Skeletal muscle cell (primary cell): Measurements from ENCODE around the gene STK39.

Experiments used
- DNase-seq: peaks from one replicate; pipeline ENCODE4 v3.0.0-alpha.2; 2010; ENCODE audit warnings: low read depth
- H3K4me3 ChIP-seq: 2 replicates; pipeline ENCODE4 v1.5.1; 2011; ENCODE audit warnings: low read depth, mild to moderate bottlenecking, control low read depth, low read length, moderate library complexity

STK39 gene

DNA sequence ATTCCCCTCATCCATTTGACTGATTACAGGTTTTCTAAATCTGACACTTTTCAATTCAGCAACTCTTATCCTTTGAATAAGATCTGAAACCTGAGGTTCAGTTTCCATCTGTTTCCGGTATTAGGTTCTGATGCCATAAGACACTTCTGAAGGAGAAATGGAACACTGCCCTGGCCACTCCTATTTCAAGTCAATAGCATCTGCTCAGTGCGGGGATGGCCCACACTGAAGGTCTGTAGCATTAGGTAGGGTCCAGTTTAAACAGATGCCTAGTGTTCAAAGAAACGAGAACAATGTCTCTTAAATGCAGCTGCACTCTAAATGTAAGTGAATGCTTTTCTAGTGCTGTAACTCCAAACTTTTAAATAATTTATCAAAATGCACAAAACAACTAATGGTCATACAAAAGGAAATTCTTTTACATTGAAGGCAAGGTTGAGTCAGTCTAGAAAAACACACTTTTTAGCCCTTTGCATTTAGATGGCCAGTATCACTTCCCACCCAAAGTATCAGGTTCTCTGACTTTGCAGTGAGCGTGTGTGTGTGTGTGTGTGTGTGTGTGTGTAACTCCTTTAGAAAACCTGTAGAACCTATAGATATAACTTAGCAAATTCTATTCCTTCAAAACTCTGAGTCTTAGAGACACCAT, 78.2 kb downstream of the STK39 start:
- no peak for DNase-seq
- H3K4me3 ChIP-seq = no peak overlapping the region

DNA sequence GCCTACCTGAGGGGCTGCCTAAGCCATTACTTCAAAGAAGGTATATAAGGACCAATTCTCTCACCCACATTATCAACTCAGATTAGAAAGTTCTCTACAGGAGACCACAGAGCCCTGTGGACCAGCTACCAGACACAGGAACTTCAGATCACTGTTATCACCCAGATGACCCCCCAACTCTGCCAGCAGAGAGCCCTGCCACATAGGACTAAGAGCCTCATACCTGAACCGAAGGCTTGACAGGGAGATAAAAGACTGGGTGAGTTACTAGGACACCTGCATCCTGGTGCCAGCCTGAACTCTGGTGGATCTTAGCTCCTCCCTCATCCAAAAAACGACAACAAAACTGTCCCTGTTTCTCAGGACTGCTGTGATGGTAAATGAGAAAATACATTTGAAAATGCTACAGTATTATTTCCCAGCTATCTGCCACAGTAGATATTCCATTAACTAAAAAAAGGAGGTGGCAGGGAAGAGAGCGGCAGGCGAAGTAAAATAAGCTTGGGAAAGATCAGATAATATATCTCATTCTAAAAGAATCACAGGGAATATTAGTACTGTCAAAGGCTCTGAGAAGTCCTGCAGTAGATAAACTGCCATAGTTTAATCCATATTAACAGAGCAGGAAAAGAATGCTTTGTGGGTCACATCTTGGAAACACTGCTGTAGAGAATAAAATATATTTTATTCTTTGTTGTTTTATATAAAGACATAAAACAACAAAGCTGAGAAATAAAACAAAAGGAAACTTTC, 79.7 kb downstream of the STK39 start:
- DNase-seq = no peak

DNA sequence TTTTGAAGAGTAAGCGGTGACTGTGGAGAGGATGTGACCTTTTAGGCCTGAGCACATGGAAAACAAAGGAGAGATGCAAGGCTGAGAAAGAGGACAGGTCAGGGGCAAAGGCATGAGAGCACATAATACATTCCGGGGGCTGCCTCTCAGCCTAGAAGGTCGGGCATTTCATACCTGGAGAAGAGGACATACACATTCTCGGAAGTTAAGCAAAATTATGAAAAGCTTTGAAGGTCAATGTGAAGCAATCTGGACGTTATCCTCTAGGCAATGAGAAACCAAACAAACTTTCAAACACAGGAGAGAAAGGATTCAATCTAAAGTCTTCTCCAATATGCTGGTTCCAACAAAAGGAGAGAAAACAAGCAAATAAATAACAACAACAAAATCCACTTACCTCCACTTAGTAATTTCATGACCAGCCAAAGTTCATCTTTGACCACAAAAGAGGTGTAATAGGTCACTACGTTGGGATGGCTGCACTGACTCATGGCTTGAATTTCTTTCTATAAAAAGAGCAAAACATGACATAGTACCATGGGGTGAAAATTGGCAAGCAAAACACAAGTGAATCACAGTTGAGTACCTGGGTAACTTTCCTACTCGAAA, 80.4 kb downstream of the STK39 start:
- no peak overlapping the region for H3K4me3 ChIP-seq
- no peak for DNase-seq

More for the DNA sequence above, 79.7 kb downstream of the STK39 start:
- H3K4me3 ChIP-seq = no peak overlapping the region

DNA sequence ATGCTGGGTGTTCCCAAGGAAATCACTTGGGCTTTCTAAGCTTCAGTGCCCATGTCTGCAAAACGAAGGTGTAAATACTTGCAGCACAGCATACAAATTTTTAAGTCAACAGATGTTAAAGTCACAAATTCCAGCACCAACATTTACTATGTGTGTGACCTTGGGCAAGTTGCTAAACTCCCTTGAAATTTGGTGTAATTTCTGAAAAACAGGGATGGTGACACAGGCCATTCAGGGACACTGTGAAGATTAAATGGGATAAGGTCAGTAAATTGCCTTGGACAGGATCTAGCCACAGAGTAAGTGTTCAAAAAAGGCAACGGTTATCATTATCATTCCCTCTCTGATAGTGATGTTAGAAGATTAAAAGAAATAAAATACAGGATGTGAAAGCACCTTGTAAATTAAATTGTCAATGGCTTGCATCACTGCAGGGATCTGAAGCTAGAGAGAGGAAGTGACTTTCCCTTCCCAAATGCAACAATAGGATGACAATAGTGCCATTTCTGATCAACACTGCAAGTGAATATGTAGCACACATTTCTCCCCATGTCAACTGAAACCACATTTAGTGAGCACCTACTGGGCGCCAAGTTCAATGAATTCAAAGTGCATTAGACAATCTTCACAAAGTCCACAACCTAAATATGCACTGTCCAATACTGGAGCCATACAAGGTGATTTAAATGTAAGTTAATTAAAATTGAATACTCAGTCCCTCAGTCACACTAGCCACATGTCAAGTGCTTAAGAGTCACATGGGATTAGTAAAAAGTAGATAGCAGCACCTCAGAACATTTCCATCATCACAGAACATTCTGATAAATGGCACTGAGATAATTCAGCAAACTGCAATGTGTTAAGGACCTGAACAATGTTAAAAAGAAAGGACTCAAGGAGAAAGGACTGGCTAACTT, 81.2 kb downstream of the STK39 start:
- DNase-seq = no peak
- H3K4me3 ChIP-seq = no peak overlapping the region

DNA sequence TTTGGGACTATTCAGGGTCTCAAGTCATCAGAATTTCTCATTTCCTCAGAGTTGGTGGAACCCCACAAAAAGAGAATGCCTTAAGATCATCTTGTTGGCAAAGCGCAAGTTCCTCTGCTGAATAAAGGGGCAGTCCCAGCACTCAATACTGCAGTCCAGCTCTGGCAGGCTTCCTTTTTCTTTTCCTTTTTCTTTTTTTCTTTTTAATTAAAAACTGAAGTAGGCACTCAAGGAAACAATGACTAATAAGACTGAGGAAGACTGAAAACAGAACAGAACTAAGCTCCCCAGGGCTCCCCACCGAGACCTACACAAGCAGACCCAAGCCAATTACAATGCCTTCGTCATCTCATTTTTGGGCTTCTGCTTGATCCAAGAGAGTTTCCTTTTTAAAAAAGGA, 82.0 kb downstream of the STK39 start:
- DNase-seq = peak; percentile 69
- no peak overlapping the region for H3K4me3 ChIP-seq

DNA sequence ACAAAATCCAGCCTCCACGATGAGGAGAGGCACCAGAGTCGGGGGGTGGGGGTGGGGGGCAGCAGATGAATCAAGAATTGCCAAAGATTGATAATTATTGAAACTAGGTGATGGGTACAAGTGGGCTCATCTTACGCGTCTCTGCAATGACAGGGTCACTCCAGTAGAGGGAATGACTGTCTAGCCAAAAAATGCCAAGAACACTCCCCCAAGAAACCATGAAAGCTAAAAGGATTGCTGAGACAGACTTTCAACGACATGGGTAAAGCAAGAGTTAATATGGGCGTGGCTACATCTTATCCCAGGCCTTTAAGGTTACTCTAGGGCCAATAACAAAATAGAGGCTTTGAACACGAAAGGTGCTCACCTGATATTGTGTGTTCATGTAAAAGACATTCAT, 86.5 kb downstream of the STK39 start:
- DNase-seq = no peak
- H3K4me3 ChIP-seq = no peak overlapping the region

DNA sequence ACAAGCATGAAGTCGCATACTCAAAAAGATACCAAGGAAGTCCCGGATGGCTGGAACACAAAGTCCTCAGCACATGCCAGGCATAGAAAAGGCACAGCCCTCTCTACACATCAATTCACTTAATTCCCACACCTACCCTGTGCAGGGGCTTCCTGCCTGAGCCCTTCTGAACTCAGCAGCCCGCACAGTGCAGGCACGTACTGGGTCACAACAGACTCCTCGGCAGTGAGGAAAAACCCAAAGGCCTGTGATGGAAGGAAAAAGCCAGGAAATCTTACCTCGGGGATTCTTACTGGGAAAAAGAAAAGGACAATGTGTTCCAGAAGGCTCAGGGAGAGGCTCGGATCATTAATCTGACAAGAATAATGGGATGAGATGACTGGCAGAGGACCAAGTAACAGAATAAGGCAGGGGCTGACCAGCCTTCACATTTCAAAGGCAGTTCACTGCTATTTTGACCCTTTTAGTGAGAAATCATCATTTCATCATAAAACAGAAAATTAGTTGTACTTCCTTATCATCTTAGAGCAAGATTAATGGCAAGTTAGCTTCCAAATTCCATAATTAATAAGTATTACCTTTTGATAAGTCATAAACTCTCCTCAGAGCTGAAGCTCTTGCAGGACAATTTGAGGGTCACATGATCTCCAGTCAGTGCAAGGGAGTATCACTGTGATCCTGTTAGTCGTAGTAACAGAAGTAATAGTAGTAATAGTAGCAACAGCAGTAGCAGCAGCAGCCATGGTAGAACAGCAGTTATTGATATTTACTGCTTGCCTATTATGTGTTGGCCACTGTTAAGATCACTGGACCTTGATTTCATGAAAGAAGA, 87.4 kb downstream of the STK39 start:
- no peak for DNase-seq
- no peak overlapping the region for H3K4me3 ChIP-seq

DNA sequence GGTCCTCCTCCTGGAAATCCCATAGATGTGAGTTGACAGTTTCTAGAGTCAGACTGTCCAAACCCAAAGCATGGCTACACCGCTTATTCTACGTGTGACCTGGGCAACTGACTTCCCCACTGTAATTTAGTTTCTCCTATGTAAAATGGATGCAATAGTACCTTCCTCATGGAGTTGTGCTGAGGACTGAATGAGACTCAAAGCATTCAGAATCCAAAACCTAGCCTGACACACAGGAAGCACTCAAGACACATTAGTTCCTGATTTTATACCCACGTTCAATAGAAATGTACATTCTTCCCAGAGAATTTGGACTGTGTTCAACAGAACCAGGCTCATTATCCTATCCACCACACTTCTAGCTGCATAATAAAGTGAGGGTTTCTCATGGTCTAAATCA, 88.8 kb downstream of the STK39 start:
- DNase-seq = no peak
- no peak overlapping the region for H3K4me3 ChIP-seq

DNA sequence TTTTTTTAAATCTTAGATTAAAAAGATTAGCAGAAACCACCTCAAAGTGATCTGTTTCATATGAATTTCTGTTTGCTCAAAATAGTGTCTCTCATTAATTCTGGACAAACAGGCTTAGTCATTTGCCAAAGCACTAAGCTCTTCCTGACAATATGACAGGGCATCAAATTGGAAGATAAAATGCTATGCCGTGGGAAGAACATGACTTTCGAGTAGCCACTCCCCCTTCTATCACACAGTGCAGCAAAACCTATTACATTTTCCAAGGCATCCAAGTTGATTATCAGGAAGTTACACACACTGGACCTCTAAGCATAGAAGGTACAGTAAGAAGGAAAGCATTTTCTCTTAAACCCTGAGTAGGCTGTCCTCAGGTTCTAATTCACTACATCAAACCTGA, 89.5 kb downstream of the STK39 start:
- H3K4me3 ChIP-seq = no peak overlapping the region
- DNase-seq = no peak

DNA sequence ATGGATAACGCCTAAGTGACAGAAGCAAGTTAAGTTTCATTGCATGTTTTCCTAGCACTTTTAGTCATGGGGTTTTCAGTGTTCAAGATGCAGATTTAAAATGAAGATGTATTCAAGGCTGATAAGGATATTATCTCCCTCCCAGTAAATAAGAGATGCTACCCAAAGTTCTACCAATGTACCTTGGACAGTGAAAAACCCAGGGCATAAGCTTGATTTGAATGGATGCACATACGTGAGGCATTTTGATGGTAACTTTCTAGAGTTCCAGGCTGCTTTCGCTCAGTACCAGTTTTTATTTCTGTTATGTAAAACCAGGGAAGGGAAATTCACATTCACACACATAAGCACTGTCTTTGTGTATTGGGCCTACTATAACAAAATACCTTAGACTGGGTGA, 90.3 kb downstream of the STK39 start:
- DNase-seq = no peak
- H3K4me3 ChIP-seq = no peak overlapping the region

DNA sequence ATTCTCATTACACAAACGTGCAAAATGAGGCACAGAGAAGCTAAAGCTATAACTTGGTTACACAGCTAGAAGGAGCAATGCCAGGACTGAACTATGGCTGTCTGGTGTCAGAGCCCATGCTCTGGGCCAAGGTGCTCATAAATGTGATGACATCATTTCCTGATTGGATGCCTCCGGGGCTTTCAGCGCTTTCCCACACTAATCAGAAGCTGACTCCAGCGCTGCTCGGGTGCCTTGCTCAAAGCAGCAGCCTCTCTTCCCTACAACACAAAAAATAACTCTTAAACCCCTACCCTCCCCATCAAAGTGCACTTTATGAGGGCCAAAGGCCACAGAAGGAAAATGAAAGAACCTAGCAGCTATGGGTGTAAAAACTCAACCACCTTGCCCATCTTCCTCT, 90.7 kb downstream of the STK39 start:
- DNase-seq = peak; percentile 65
- H3K4me3 ChIP-seq = no peak overlapping the region

DNA sequence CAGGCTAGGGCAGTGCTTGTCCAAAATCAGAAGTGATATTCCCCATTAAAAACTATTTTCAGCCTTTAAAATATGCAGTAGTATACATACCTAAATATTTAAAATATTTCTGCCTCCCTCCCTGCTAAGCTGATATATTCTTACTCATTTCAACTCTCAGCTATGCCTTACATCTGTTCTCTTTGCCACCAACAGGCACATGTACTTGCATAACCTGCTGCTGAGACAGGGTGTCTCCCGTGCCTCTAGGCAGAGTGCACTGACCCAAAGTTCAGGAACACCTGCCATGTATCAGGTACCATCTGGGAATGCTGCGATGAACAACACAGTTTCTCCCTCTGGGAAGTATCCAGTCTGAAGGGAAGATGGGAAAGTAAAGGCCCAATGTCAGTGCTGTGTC, 91.7 kb downstream of the STK39 start:
- DNase-seq = no peak
- H3K4me3 ChIP-seq = no peak overlapping the region

DNA sequence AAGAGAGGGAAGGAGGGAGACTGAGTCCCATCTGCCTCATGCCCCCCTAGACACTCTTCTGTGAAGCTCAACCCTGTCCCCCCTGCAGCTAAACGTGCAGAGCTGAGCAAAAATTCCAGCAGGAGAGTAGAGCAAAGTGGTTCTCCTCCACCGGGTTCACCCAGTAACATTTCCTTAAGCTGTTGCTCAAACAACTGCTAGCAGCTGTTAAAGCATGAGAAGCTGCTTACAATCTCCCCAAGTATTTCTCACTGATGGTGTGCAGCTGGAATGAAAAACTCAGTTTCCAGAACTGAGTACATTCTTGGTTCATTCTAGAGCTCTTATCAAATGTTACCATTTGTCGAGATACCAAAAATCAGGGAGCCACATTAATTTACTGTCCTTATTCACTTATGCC, 92.3 kb downstream of the STK39 start:
- H3K4me3 ChIP-seq = no peak overlapping the region
- DNase-seq = no peak

DNA sequence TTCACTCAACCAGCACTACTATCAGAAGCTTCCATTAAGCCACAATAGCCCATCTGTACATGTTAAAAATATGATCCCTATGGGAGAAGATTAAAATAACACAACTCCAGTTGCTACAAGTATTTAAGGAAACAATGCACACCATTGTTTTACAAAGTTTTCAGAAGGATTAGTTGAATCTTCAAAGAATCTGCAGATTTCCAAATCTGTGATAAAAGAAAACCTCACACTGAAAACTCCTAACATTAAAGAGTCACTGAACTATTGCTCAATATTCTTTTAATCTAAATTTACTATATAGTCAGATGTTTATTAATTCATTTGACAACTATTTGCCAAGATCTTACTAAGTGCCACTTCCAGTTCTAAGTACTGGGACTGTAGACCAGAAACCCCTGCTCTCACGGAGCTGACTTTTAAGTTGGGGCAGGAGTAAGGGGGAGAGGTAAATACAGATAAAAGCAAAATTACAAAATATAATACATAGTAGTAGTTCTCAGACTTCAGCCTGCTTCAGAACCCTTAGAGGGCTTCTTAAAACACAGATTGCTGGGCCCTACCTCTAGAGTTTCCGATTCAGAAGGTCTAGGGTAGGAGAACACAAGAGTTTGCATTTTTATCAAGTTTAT, 94.4 kb downstream of the STK39 start:
- no peak overlapping the region for H3K4me3 ChIP-seq
- DNase-seq = no peak

DNA sequence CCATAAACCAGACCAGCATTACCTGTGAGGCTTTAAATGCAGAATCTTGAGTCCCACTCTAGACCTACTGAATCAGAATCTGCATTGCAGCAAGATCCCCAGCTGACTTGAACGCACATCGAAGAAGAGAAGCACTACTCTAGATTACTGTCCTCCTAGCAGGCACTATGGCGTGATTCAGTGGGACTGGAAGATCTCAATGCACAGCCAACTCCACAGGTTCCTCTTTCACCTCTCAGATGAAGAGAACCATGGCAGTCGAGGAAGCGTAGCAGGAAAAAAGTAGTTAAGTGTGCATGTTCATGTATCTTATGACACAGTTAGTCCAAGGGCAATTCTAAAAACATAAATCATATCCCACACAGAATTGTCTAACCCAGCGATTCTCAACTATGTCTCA, 97.4 kb downstream of the STK39 start:
- DNase-seq = no peak
- no peak overlapping the region for H3K4me3 ChIP-seq

DNA sequence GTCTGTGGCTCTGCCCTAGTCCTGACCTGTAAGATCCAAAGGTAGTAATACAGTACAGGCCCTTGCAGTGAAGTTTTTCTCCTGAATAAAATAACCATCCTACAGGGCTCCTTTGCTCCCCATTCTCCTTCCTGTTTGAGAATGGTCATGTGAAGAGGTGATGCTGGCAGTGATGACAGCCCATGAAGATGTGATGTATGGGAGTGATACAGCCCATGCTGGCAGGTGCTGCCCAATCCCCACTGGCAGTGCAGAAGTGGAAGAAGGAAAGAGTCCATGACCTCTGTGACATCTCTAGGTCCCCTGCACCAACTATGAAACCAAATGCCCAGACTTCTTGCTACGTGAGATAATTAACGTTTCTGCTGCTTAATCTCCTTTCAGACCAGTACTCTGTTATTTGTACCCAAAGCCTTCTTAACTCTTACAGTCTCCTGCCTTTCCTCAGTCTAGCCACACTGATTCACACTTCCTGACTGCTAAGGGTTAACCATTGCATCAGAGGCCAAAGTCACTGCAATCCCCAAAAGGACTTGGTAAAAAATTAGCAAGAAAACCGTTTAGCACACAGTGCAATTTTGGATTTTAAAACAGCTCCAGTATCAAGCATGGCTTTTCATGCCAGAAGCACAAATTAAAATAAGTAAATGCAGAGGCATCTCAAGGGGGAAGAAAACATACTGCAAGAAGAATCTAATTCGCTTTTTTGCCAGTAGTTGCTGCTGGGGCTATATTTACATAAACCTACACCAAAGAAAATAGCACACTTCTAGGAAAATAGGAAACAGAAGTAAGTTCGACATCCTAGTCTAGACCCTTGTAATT, 98.0 kb downstream of the STK39 start:
- no peak for DNase-seq
- H3K4me3 ChIP-seq = no peak overlapping the region

DNA sequence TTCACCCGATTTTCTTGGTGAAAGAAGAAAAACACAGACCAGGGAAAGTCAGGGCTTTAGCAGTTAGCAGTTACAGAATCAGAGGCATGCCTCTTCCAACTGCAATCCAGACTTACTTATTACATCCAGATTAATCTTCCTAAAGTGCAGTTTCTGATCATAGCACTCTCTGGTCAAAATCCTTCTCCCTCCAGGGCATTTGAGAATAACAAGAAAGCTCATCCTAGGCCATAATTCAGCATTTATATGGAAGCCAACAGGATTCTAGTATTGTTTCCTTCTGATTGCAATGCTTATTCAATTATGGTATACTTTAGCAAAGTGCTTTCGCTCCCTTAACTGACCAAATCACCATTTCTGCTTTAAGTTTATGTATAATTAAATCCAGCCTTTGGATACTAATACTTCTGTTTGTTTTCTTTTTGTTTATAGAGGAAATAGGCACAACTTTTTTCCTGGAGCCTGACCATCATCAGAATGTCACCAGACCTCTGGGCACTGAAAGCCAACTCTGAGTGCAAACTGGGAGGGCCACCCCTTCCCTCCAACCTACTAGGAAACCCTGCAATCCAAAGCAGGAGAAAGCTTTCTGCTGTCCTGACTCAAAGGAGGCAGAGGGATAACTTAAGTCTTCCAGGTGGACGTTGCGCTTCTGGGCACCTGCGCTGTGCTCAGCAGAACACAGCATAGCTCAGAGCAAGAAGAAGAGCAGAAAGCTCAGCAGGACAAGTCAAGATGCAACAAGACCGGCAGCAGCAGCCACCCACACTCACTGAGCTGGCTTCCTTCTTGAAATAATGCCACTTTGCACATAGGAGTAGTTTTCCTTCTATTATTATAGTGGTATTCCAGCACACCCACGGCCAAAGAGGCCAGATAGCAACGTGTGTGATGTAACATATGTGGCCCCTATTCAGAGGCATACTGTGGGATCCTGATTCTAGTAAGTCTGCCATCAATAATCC, 99.3 kb downstream of the STK39 start:
- DNase-seq = no peak
- H3K4me3 ChIP-seq = no peak overlapping the region
